HEK293 (cell line): ENCODE results near the gene LGALS1.

Experiments
- GLIS1 ChIP-seq: fragments of 450-650 bp; formaldehyde crosslinking; IDR thresholded peaks from 2 replicates; pipeline ENCODE4 v1.5.1; 2016; ENCODE audit warnings: missing biosample characterization, missing genetic modification characterization
- MEIS1 ChIP-seq: sonication (generic); formaldehyde crosslinking; IDR thresholded peaks from 2 replicates; pipeline ENCODE4 v1.8.1; 2022; ENCODE audit warnings: missing genetic modification reagents, mild to moderate bottlenecking, borderline replicate concordance
- MZF1 ChIP-seq: fragments of 450-650 bp; formaldehyde crosslinking; IDR thresholded peaks from 2 replicates; pipeline ENCODE4 v1.5.1; 2017; ENCODE audit warnings: missing biosample characterization, missing genetic modification characterization, borderline replicate concordance
- OSR2 ChIP-seq: fragments of 450-650 bp; formaldehyde crosslinking; IDR thresholded peaks from 2 replicates; pipeline ENCODE4 v1.5.1; 2016; ENCODE audit warnings: missing biosample characterization, missing genetic modification characterization
- OVOL3 ChIP-seq: fragments of 450-650 bp; formaldehyde crosslinking; IDR thresholded peaks from 2 replicates; pipeline ENCODE4 v1.5.1; 2016; ENCODE audit warnings: missing biosample characterization, missing genetic modification characterization
- PRDM1 ChIP-seq: fragments of 450-650 bp; formaldehyde crosslinking; IDR thresholded peaks from 2 replicates; pipeline ENCODE4; 2016; ENCODE audit warnings: missing biosample characterization, missing genetic modification characterization
- SCRT1 ChIP-seq: fragments of 450-650 bp; formaldehyde crosslinking; IDR thresholded peaks from 2 replicates; pipeline ENCODE4 v1.5.1; 2016; ENCODE audit warnings: missing biosample characterization, missing genetic modification characterization, borderline replicate concordance
- SP2 ChIP-seq: fragments of 450-650 bp; formaldehyde crosslinking; IDR thresholded peaks from 2 replicates; pipeline ENCODE4 v1.5.1; 2016; ENCODE audit warnings: missing biosample characterization, missing genetic modification characterization
- TRIM28 ChIP-seq: IDR thresholded peaks from 2 replicates; pipeline ENCODE4 v1.6.1; 2011; ENCODE audit warnings: low read length, control low read depth, borderline replicate concordance
- YY1 ChIP-seq: fragments of 450-650 bp; formaldehyde crosslinking; IDR thresholded peaks from 2 replicates; pipeline ENCODE4 v1.5.1; 2018; ENCODE audit warnings: missing biosample characterization, missing genetic modification characterization
- ZBTB17 ChIP-seq: fragments of 450-650 bp; formaldehyde crosslinking; IDR thresholded peaks from 2 replicates; pipeline ENCODE4 v1.5.1; 2016; ENCODE audit warnings: missing biosample characterization, missing genetic modification characterization
- ZBTB21 ChIP-seq: fragments of 450-650 bp; formaldehyde crosslinking; IDR thresholded peaks from 2 replicates; pipeline ENCODE4 v1.5.1; 2017; ENCODE audit warnings: missing biosample characterization, missing genetic modification characterization
- ZBTB8A ChIP-seq: fragments of 450-650 bp; formaldehyde crosslinking; IDR thresholded peaks from 2 replicates; pipeline ENCODE4 v1.5.1; 2016; ENCODE audit warnings: missing biosample characterization, missing genetic modification characterization
- ZIC2 ChIP-seq: fragments of 450-650 bp; formaldehyde crosslinking; IDR thresholded peaks from 2 replicates; pipeline ENCODE4 v1.5.1; 2016; ENCODE audit warnings: missing biosample characterization, missing genetic modification characterization
- ZNF132 ChIP-seq: fragments of 450-650 bp; formaldehyde crosslinking; IDR thresholded peaks from 2 replicates; pipeline ENCODE4 v1.5.1; 2017; ENCODE audit warnings: missing biosample characterization, missing genetic modification characterization, borderline replicate concordance
- ZNF146 ChIP-seq: fragments of 450-650 bp; formaldehyde crosslinking; IDR thresholded peaks from 2 replicates; pipeline ENCODE4 v1.5.1; 2016; ENCODE audit warnings: missing biosample characterization, missing genetic modification characterization
- ZNF16 ChIP-seq: fragments of 450-650 bp; formaldehyde crosslinking; IDR thresholded peaks from 2 replicates; pipeline ENCODE4 v1.5.1; 2016; ENCODE audit warnings: low read depth, missing biosample characterization, missing genetic modification characterization
- ZNF174 ChIP-seq: fragments of 450-650 bp; formaldehyde crosslinking; IDR thresholded peaks from 2 replicates; pipeline ENCODE4 v1.5.0; 2017; ENCODE audit warnings: missing biosample characterization, mild to moderate bottlenecking, missing genetic modification characterization
- ZNF18 ChIP-seq: fragments of 450-650 bp; formaldehyde crosslinking; IDR thresholded peaks from 2 replicates; pipeline ENCODE4 v1.5.1; 2016; ENCODE audit warnings: missing biosample characterization, missing genetic modification characterization
- ZNF2 ChIP-seq: fragments of 450-650 bp; formaldehyde crosslinking; IDR thresholded peaks from 2 replicates; pipeline ENCODE4 v1.5.1; 2016; ENCODE audit warnings: missing biosample characterization, missing genetic modification characterization
- ZNF239 ChIP-seq: fragments of 450-650 bp; formaldehyde crosslinking; IDR thresholded peaks from 2 replicates; pipeline ENCODE4 v1.5.1; 2016; ENCODE audit warnings: missing biosample characterization, missing genetic modification characterization
- ZNF280C ChIP-seq: fragments of 450-650 bp; formaldehyde crosslinking; IDR thresholded peaks from 2 replicates; pipeline ENCODE4 v1.5.1; 2016; ENCODE audit warnings: missing biosample characterization, missing genetic modification characterization
- ZNF354C ChIP-seq: fragments of 450-650 bp; formaldehyde crosslinking; IDR thresholded peaks from 2 replicates; pipeline ENCODE4 v1.5.1; 2016; ENCODE audit warnings: missing biosample characterization, missing genetic modification characterization, low read depth, borderline replicate concordance
- ZNF426 ChIP-seq: fragments of 450-650 bp; formaldehyde crosslinking; IDR thresholded peaks from 2 replicates; pipeline ENCODE4 v1.5.1; 2017; ENCODE audit warnings: missing biosample characterization, missing genetic modification characterization, mild to moderate bottlenecking, inconsistent platforms, moderate library complexity
- ZNF449 ChIP-seq: fragments of 450-650 bp; formaldehyde crosslinking; IDR thresholded peaks from 2 replicates; pipeline ENCODE4 v1.5.1; 2017; ENCODE audit warnings: missing biosample characterization, mild to moderate bottlenecking, missing genetic modification characterization, moderate library complexity
- ZNF473 ChIP-seq: fragments of 450-650 bp; formaldehyde crosslinking; IDR thresholded peaks from 2 replicates; pipeline ENCODE4 v1.5.1; 2017; ENCODE audit warnings: missing biosample characterization, missing genetic modification characterization
- ZNF48 ChIP-seq: fragments of 450-650 bp; formaldehyde crosslinking; IDR thresholded peaks from 2 replicates; pipeline ENCODE4 v1.5.1; 2016; ENCODE audit warnings: missing biosample characterization, missing genetic modification characterization
- ZNF529 ChIP-seq: fragments of 450-650 bp; formaldehyde crosslinking; IDR thresholded peaks from 2 replicates; pipeline ENCODE4 v1.5.1; 2017; ENCODE audit warnings: missing genetic modification characterization, missing biosample characterization; ENCODE audit not compliant: insufficient replicate concordance
- ZNF777 ChIP-seq: fragments of 450-650 bp; formaldehyde crosslinking; IDR thresholded peaks from 2 replicates; pipeline ENCODE4 v1.5.1; 2017; ENCODE audit warnings: missing biosample characterization, missing genetic modification characterization, borderline replicate concordance
- ZSCAN4 ChIP-seq: fragments of 450-650 bp; formaldehyde crosslinking; IDR thresholded peaks from 2 replicates; pipeline ENCODE4 v1.5.1; 2017; ENCODE audit warnings: missing biosample characterization, missing genetic modification characterization

LGALS1 gene

GRCh38 chr22:37686002-37686982 is 10.9 kb downstream of the LGALS1 start, which contains the start of gene NOL12 (continued):
- TF ChIP-seq ZNF18 (tag by site-specific recombination) (peak; percentile 64; the same call in 1 of the 2 replicates), ZNF2 (peak; percentile 94), ZNF354C (tag by site-specific recombination) (no peak), OSR2 (tag by site-specific recombination) (peak; percentile 72), ZBTB8A (peak; percentile 69), ZBTB21 (tag by site-specific recombination) (peak; percentile 83), MEIS1 (no peak), YY1 (peak; percentile 81), SP2 (tag by site-specific recombination) (peak; percentile 89), ZNF146 (no peak; the same call in none of the 2 replicates), ZNF280C (tag by site-specific recombination) (no peak), TRIM28 (peak; percentile 91), ZNF132 (tag by site-specific recombination) (no peak), ZNF777 (tag by site-specific recombination) (peak; percentile 70; the same call in 1 of the 2 replicates), ZNF473 (tag by site-specific recombination) (no peak), MZF1 (tag by site-specific recombination) (no peak), ZNF48 (tag by site-specific recombination) (no peak), ZNF529 (tag by site-specific recombination) (no peak), GLIS1 (tag by site-specific recombination) (peak; percentile 74), ZIC2 (peak; percentile 70), ZNF16 (tag by site-specific recombination) (0 out of 2 replicates have a peak, but pooled peaks have one; percentile 22), ZNF426 (tag by site-specific recombination) (no peak), ZNF239 (tag by site-specific recombination) (peak; percentile 30), PRDM1 (tag by site-specific recombination) (no peak), ZNF449 (peak; percentile 47), SCRT1 (tag by site-specific recombination) (no peak), ZBTB17 (peak; percentile 95), ZSCAN4 (peak; percentile 55), ZNF174 (tag by site-specific recombination) (no peak), OVOL3 (tag by site-specific recombination) (peak; percentile 36)
